ENCODE data around the gene NAE1. TPM values are rescaled to one million over a fixed set of nuclear protein-coding genes. Genes with fewer than 3 reads are reported as not detected.

The NAE1 gene
- total RNA-seq (39.5 and 45.2 TPM in 2 replicates), polyA plus RNA-seq (97.8 and 114 TPM in 2 replicates)

- Histone ChIP-seq H3K9me3 (ENCODE audit: low read depth) (no peaks in the 10 kb centered on the region), H3K36me3 (peaks cover 7% of the 10 kb centered on the region), H3K4me3 (peak within 1 kb of the TSS; percentile 66), H3K4me1 (ENCODE audit: low read depth) (peaks cover 8% of the 10 kb centered on the region), H3K27me3 (peaks cover 4% of the 10 kb centered on the region), H3K27ac (peak within 1 kb of the TSS; percentile 90)
- peak; percentile 97 for TF ChIP-seq CTCF (IDR thresholded peaks at IDR 0.05; ENCODE audit: low read depth, low read length)
- DNase-seq (ENCODE audit: low read depth in 1 of 2, low spot score in 1 of 2), result peak; percentile 92 to 95
Measured at GRCh38 chr16:66830422-66831404, at the start of gene NAE1. Gene NAE1 (minus strand): TSS chr16:66830976. CDS start chr16:66830899, 77 bp downstream.

- H3K36me3 ChIP-seq, result no peaks in the 10 kb centered on the region
- no peak overlapping the region for H3K27ac ChIP-seq
- no peaks in the 10 kb centered on the region for H3K9me3 ChIP-seq (ENCODE audit: low read depth)
- no peak for DNase-seq (ENCODE audit: low read depth in 1 of 2, low spot score in 1 of 2)
- no peak for TF ChIP-seq CTCF (IDR thresholded peaks at IDR 0.05; ENCODE audit: low read depth, low read length)
- no peak overlapping the region for H3K4me3 ChIP-seq
- H3K27me3 ChIP-seq, result no peaks in the 10 kb centered on the region
- no peaks in the 10 kb centered on the region for H3K4me1 ChIP-seq (ENCODE audit: low read depth)
Measured at GRCh38 chr16:66878067-66878466, 47.3 kb upstream of the NAE1 start.

- no peak for TF ChIP-seq CTCF (IDR thresholded peaks at IDR 0.05; ENCODE audit: low read depth, low read length)
- Histone ChIP-seq H3K4me1 (ENCODE audit: low read depth) (no peaks in the 10 kb centered on the region), H3K27me3 (peaks cover 6% of the 10 kb centered on the region), H3K36me3 (no peaks in the 10 kb centered on the region), H3K27ac (no peak overlapping the region), H3K4me3 (no peak overlapping the region), H3K9me3 (ENCODE audit: low read depth) (no peaks in the 10 kb centered on the region)
- DNase-seq (ENCODE audit: low read depth in 1 of 2, low spot score in 1 of 2), result peak in 1 of 2 donors; percentile 68
Measured at GRCh38 chr16:66874079-66874775, 43.5 kb upstream of the NAE1 start.

- Histone ChIP-seq H3K27me3 (peaks cover 6% of the 10 kb centered on the region), H3K4me1 (ENCODE audit: low read depth) (no peaks in the 10 kb centered on the region), H3K27ac (no peak overlapping the region), H3K36me3 (no peaks in the 10 kb centered on the region), H3K4me3 (no peak overlapping the region), H3K9me3 (ENCODE audit: low read depth) (no peaks in the 10 kb centered on the region)
- TF ChIP-seq CTCF (IDR thresholded peaks at IDR 0.05; ENCODE audit: low read depth, low read length), result no peak
- DNase-seq (ENCODE audit: low read depth in 1 of 2, low spot score in 1 of 2), result no peak
Measured at GRCh38 chr16:66873685-66874055, 42.9 kb upstream of the NAE1 start.

- peak; percentile 95 for TF ChIP-seq CTCF (IDR thresholded peaks at IDR 0.05; ENCODE audit: low read depth, low read length)
- Histone ChIP-seq H3K9me3 (ENCODE audit: low read depth) (no peaks in the 10 kb centered on the region), H3K4me3 (no peak overlapping the region), H3K4me1 (ENCODE audit: low read depth) (no peaks in the 10 kb centered on the region), H3K27me3 (peaks cover 6% of the 10 kb centered on the region), H3K27ac (no peak overlapping the region), H3K36me3 (no peaks in the 10 kb centered on the region)
- peak; percentile 90 to 99 for DNase-seq (ENCODE audit: low read depth in 1 of 2, low spot score in 1 of 2)
Measured at GRCh38 chr16:66872943-66873684, 42.3 kb upstream of the NAE1 start.

All from cardiac muscle cell (in vitro differentiated cells and primary cell).